ENCODE data around the gene OR51B2. TPM values are rescaled to one million over a fixed set of nuclear protein-coding genes. Genes with fewer than 3 reads are reported as not detected.
"Not testable (repeated sequence)": the region's sequence is repeated elsewhere in the genome, so short reads cannot be mapped to it uniquely, and the experiment has no call there.

Gene OR51B2
- polyA plus RNA-seq, 1 experiment, result not detected

- Histone ChIP-seq H3K4me3 (ENCODE audit: low read depth, low read length) (no peak overlapping the region), H3K27me3 (ENCODE audit: control insufficient read depth, insufficient read depth, low read length) (no peaks in the 10 kb centered on the region), H3K36me3 (ENCODE audit: control insufficient read depth, insufficient read depth, low read length) (no peaks in the 10 kb centered on the region)
- CTCF ChIA-PET, result interaction anchor here (0.8 kb wide), 1 partner anchor 94 kb away, joined by 3 read pairs; no protein-coding TSS in a partner anchor
- no peak for TF ChIP-seq CTCF (IDR thresholded peaks at IDR 0.05; ENCODE audit: insufficient read depth, low read depth, low read length)
- DNase-seq (ENCODE audit: low read depth), result no peak
- POLR2A ChIA-PET, result no interaction called here
Observed at GRCh38 chr11:5336331-5336730, 12.2 kb upstream of the OR51B2 start.

GRCh38 chr11:5335170-5335569 is 11.1 kb upstream of the OR51B2 start:
- no peak for TF ChIP-seq CTCF (IDR thresholded peaks at IDR 0.05; ENCODE audit: insufficient read depth, low read depth, low read length)
- DNase-seq (ENCODE audit: low read depth), result no peak
- CTCF ChIA-PET, result interaction anchor here (0.8 kb wide), 1 partner anchor 93 kb away, joined by 3 read pairs; no protein-coding TSS in a partner anchor
- H3K36me3 ChIP-seq (ENCODE audit: control insufficient read depth, insufficient read depth, low read length), result no peaks in the 10 kb centered on the region
- H3K27me3 ChIP-seq (ENCODE audit: control insufficient read depth, insufficient read depth, low read length), result no peaks in the 10 kb centered on the region
- no peak overlapping the region for H3K4me3 ChIP-seq (ENCODE audit: low read depth, low read length)
- POLR2A ChIA-PET, result no interaction called here

GRCh38 chr11:5317292-5317691 is 6.8 kb downstream of the OR51B2 start:
- H3K36me3 ChIP-seq (ENCODE audit: control insufficient read depth, insufficient read depth, low read length), result no peaks in the 10 kb centered on the region
- POLR2A ChIA-PET, result no interaction called here

GRCh38 chr11:5313326-5314023 is 10.6 kb downstream of the OR51B2 start:
- H3K4me3 ChIP-seq (ENCODE audit: low read depth, low read length); H3K36me3 ChIP-seq (ENCODE audit: control insufficient read depth, insufficient read depth, low read length); H3K27me3 ChIP-seq (ENCODE audit: control insufficient read depth, insufficient read depth, low read length); POLR2A ChIA-PET; DNase-seq (ENCODE audit: low read depth): not testable (repeated sequence)
- CTCF ChIA-PET, result interaction anchor here (1.1 kb wide), 1 partner anchor 53 kb away, joined by 3 read pairs; no protein-coding TSS in a partner anchor

More at GRCh38 chr11:5317292-5317691, 6.8 kb downstream of the OR51B2 start:
- 0 out of 2 replicates have a peak, but pooled peaks have one; percentile 5 for TF ChIP-seq CTCF (IDR thresholded peaks at IDR 0.05; ENCODE audit: insufficient read depth, low read depth, low read length)
- no peak for DNase-seq (ENCODE audit: low read depth)
- H3K4me3 ChIP-seq (ENCODE audit: low read depth, low read length), result no peak overlapping the region
- no peaks in the 10 kb centered on the region for H3K27me3 ChIP-seq (ENCODE audit: control insufficient read depth, insufficient read depth, low read length)
- CTCF ChIA-PET, result interaction anchor here (1.3 kb wide), 1 partner anchor 19 kb away, joined by 4 read pairs; no protein-coding TSS in a partner anchor

GRCh38 chr11:5310423-5310822 is 13.7 kb downstream of the OR51B2 start:
- ChIA-PET CTCF (no interaction called here), POLR2A (no interaction called here)
- no peak overlapping the region for H3K4me3 ChIP-seq (ENCODE audit: low read depth, low read length)
- TF ChIP-seq CTCF (IDR thresholded peaks at IDR 0.05; ENCODE audit: insufficient read depth, low read depth, low read length), result no peak
- no peaks in the 10 kb centered on the region for H3K27me3 ChIP-seq (ENCODE audit: control insufficient read depth, insufficient read depth, low read length)
- DNase-seq (ENCODE audit: low read depth), result no peak
- H3K36me3 ChIP-seq (ENCODE audit: control insufficient read depth, insufficient read depth, low read length), result no peaks in the 10 kb centered on the region

All from BJ (cell line).